ENCODE data around the gene ADGRD2.

DNA sequence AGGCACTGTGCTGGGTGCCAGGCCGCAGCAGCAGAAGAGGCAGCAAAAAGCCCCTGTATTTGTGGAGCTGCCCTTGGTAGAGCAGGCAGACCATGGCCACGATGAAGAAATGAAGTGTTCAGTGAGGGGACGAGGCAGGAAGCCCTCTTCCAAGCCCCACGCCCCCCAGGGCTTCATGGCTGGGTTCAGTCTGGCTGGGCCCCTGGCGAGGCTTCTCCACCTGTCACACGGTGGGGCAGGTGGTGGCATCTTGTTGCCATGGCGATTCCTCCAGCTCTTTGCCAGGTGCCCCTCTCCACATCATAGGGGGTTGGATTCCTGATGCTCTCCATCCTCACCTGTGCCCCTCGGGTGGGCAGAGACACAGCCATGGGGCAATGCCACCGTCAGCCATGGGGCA, 21.5 kb downstream of the ADGRD2 start:
- TF ChIP-seq POLR2A (IDR thresholded peaks at IDR 0.05): no peak
- no peak for TF ChIP-seq CTCF (IDR thresholded peaks at IDR 0.05)
- no peak for TF ChIP-seq POLR2AphosphoS5 (IDR thresholded peaks at IDR 0.05)
